Esophagus muscularis mucosa (tissue), 4 donors: ENCODE data around the gene PPTC7. TPM values are rescaled to one million over a fixed set of nuclear protein-coding genes. Genes with fewer than 3 reads are reported as not detected.
"Not testable (repeated sequence)": the region's sequence is repeated elsewhere in the genome, so short reads cannot be mapped to it uniquely, and the experiment has no call there.

ENCODE experiments used
- DNase-seq: peaks from one replicate; pipeline ENCODE4 v3.0.0-alpha.2; 2017; ENCODE audit errors: extremely low spot score
- H3K27ac ChIP-seq, 4 donors: fragments of 200-600 bp; sonication (generic); replicated peaks in 1 of 4; 1 replicate in 3 of 4; 2 replicates in 1 of 4; pipeline ENCODE4 v1.5.1; 2016 to 2019; ENCODE audit warnings: mild to moderate bottlenecking in 1 of 4
- H3K27me3 ChIP-seq, 4 donors: fragments of 200-600 bp; sonication (generic); one replicate each; pipeline versions ENCODE4 v1.5.1 to v1.6.0; 2016 to 2019
- H3K36me3 ChIP-seq, 4 donors: fragments of 200-600 bp; sonication (generic); one replicate each; pipeline ENCODE4 v1.5.1; 2016 to 2019
- H3K4me1 ChIP-seq, 4 donors: fragments of 200-600 bp; sonication (generic); one replicate each; pipeline ENCODE4 v1.5.1; 2016 to 2019
- H3K4me3 ChIP-seq, 4 donors: fragments of 200-600 bp; sonication (generic); 1 replicate in 2 of 4; 2 replicates in 2 of 4; pipeline ENCODE4 v1.5.1; 2016 to 2019; ENCODE audit warnings: mild to moderate bottlenecking in 4 of 4, moderate library complexity in 1 of 4
- H3K9me3 ChIP-seq, 4 donors: fragments of 200-600 bp; sonication (generic); 1 replicate in 3 of 4; 2 replicates in 1 of 4; pipeline ENCODE4 v1.5.1; 2016 to 2019
- EP300 ChIP-seq: sonication (generic); formaldehyde crosslinking; IDR thresholded peaks from one replicate; pipeline ENCODE4 v1.6.1; 2017; ENCODE audit warnings: antibody characterized with exemption
- POLR2A ChIP-seq: fragments of 450-650 bp; IDR thresholded peaks from one replicate; pipeline ENCODE4 v1.6.1; 2017; ENCODE audit warnings: antibody characterized with exemption, moderate library complexity, mild to moderate bottlenecking, low read depth
- POLR2AphosphoS5 ChIP-seq, 2 donors: sonication (generic); formaldehyde crosslinking; IDR thresholded peaks; one replicate each; pipeline ENCODE4 v1.6.1; 2017; ENCODE audit warnings: antibody characterized with exemption in 2 of 2
- WGBS: methylation state at CpG from one replicate; pipeline ENCODE4 v1.1.5; 2018; 5-methylcytosine and 5-hydroxymethylcytosine counted together
- intact Hi-C: fragments of 100-400 bp; cut with DNase I; formaldehyde crosslinking; loops from one replicate; pipeline ENCODE4 v1.15.1; 2023
- total RNA-seq, 4 donors: library from RNA; depleted of rRNA; stranded (reverse); fragments of >200 nt; gene quantifications; one replicate each; pipeline versions ENCODE4 v1.1.0 to v1.2.1, GENCODE V29; 2016
- TF ChIP-seq, protein P1 (sequence below), 3 experiments: fragments of 200-600 bp in 2 of 3; fragments of 450-650 bp in 1 of 3; sonication (generic) in 2 of 3; IDR thresholded peaks; one replicate each; pipeline ENCODE4 v1.5.1; 2017 to 2019; ENCODE audit warnings: antibody characterized with exemption in 3 of 3, mild to moderate bottlenecking in 2 of 3, moderate library complexity in 1 of 3

The PPTC7 gene
- total RNA-seq, 4 donors from 2014 or later = 36.6 to 55.6 (median 53.2) TPM

GRCh38 chr12:110606253-110606611 lies 23.1 kb upstream of the PPTC7 start:
- Histone ChIP-seq H3K36me3 (no peaks in the 10 kb centered on the region), H3K27ac (peak overlapping the region in 1 of 4 donors; percentile 20), H3K27me3 (no peaks in the 10 kb centered on the region), H3K9me3 (no peaks in the 10 kb centered on the region), H3K4me3 (peak overlapping the region in 1 of 4 donors; percentile 26), H3K4me1 (peaks cover 0 to 8% (median 0%) of the 10 kb centered on the region in 4 donors)
- intact Hi-C loops = no loop called here
- WGBS = 91% methylated on average over 8 of the region's 8 CpGs
- TF ChIP-seq POLR2AphosphoS5 (IDR thresholded peaks at IDR 0.05) = no peak
- TF ChIP-seq, protein P1, sequence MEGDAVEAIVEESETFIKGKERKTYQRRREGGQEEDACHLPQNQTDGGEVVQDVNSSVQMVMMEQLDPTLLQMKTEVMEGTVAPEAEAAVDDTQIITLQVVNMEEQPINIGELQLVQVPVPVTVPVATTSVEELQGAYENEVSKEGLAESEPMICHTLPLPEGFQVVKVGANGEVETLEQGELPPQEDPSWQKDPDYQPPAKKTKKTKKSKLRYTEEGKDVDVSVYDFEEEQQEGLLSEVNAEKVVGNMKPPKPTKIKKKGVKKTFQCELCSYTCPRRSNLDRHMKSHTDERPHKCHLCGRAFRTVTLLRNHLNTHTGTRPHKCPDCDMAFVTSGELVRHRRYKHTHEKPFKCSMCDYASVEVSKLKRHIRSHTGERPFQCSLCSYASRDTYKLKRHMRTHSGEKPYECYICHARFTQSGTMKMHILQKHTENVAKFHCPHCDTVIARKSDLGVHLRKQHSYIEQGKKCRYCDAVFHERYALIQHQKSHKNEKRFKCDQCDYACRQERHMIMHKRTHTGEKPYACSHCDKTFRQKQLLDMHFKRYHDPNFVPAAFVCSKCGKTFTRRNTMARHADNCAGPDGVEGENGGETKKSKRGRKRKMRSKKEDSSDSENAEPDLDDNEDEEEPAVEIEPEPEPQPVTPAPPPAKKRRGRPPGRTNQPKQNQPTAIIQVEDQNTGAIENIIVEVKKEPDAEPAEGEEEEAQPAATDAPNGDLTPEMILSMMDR (IDR thresholded peaks at IDR 0.05) = no peak
- no peak for TF ChIP-seq EP300
- no peak for TF ChIP-seq POLR2A
- DNase-seq = no peak

DNA sequence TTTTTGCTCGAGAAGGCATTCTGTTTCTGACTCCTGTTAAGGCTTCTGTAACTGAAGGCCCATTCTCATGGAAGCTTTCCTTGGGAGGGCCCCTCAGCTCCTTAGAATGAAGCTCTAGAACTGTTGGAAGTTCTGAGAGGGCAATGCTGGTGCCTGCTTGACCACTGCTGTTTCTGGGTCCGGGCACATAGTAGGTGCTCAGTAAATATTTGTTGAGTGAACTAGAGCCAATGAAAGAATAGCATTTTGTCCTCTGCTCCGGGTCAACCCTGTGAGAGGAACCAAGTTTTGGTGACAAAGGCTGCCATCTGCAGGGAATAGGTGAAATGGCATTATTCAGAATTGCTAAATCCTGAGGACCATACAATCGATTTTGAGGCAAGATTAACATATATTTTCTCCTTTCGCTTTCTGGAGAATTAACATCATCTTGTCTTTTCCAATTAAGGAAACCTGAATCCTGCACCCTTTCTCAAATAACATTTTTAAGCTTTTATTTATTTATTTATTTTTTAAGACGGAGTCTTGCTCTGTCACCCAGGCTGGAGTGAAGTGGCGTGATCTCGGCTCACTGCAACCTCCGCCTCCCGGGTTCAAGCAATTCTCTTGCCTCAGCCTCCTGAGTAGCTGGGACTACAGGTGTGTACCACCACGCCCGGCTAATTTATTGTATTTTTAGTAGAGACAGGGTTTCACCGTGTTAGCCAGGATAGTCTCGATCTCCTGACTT lies 19.1 kb upstream of the PPTC7 start:
- not testable (repeated sequence) for H3K27ac ChIP-seq, H3K4me3 ChIP-seq, DNase-seq, H3K9me3 ChIP-seq, H3K27me3 ChIP-seq, H3K36me3 ChIP-seq
- TF ChIP-seq, protein P1 (IDR thresholded peaks at IDR 0.05) = peak; percentile 70 to 81 (median 76)
- intact Hi-C loops = loop anchor here (5.0 kb wide), 2 partner anchors 95 to 135 kb away; partner anchors contain the start of genes FAM216A and GPN3
- H3K4me1 ChIP-seq = peaks cover 5 to 17% (median 7%) of the 10 kb centered on the region in 4 donors
- 60% methylated on average over 14 of the region's 14 CpGs for WGBS

- TF ChIP-seq EP300 (no peak), POLR2AphosphoS5 (IDR thresholded peaks at IDR 0.05) (no peak)
- TF ChIP-seq, protein P1 (IDR thresholded peaks at IDR 0.05) = peak; percentile 48 to 70 (median 53)
- Histone ChIP-seq H3K27ac (no peak overlapping the region), H3K4me1 (peaks cover 5 to 17% (median 7%) of the 10 kb centered on the region in 4 donors), H3K36me3 (no peaks in the 10 kb centered on the region), H3K9me3 (no peaks in the 10 kb centered on the region), H3K4me3 (no peak overlapping the region), H3K27me3 (no peaks in the 10 kb centered on the region)
- WGBS = 32% methylated on average over 4 of the region's 4 CpGs
- intact Hi-C loops = loop anchor here (1.0 to 5.0 kb wide), 3 partner anchors 88 to 133 kb away; partner anchors contain the start of genes FAM216A and GPN3
- no peak for DNase-seq
These were observed 17.1 kb upstream of the PPTC7 start for GRCh38 chr12:110600254-110600653.

DNA sequence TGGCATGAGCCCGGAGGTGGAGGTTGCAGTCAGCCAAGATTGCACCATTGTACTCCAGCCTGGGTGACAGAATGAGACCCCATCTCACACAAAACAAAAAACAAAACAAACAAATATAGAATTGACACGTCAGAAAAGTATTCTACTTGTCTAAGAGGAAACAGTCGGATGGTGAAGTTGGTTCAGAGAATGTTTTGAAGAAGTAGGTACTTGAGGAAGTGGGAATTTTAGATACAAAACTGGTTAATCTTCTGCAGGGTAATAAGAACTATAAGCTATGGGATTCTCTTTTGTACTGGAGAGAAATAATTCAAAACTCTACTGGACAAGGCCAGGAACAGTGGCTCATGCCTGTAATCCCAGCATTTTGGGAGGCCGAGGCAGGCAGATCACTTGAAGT lies 16.2 kb upstream of the PPTC7 start:
- no peak for TF ChIP-seq POLR2A
- TF ChIP-seq POLR2AphosphoS5 (IDR thresholded peaks at IDR 0.05) = no peak
- TF ChIP-seq EP300 = no peak
- TF ChIP-seq, protein P1 (IDR thresholded peaks at IDR 0.05) = no peak
- Histone ChIP-seq H3K27me3 (no peaks in the 10 kb centered on the region), H3K36me3 (no peaks in the 10 kb centered on the region), H3K4me1 (peaks cover 5 to 17% (median 7%) of the 10 kb centered on the region in 4 donors), H3K9me3 (no peaks in the 10 kb centered on the region), H3K4me3 (no peak overlapping the region), H3K27ac (no peak overlapping the region)
- intact Hi-C loops = no loop called here
- 77% methylated on average over 4 of the region's 4 CpGs for WGBS
- no peak for DNase-seq

- no peak for DNase-seq
- Histone ChIP-seq H3K9me3 (no peaks in the 10 kb centered on the region), H3K27ac (no peak overlapping the region), H3K27me3 (no peaks in the 10 kb centered on the region), H3K36me3 (no peaks in the 10 kb centered on the region), H3K4me3 (no peak overlapping the region), H3K4me1 (peaks cover 5 to 17% (median 7%) of the 10 kb centered on the region in 4 donors)
- TF ChIP-seq POLR2AphosphoS5 (IDR thresholded peaks at IDR 0.05) (no peak), EP300 (no peak), POLR2A (no peak)
- TF ChIP-seq, protein P1 (IDR thresholded peaks at IDR 0.05) = no peak
- intact Hi-C loops = no loop called here
- 67% methylated on average over 1 of the region's 1 CpG for WGBS
These were observed 14.8 kb upstream of the PPTC7 start for GRCh38 chr12:110597885-110598284.

GRCh38 chr12:110592919-110593318 lies 9.8 kb upstream of the PPTC7 start:
- DNase-seq, H3K36me3 ChIP-seq, H3K4me3 ChIP-seq, intact Hi-C loops, H3K9me3 ChIP-seq, H3K27me3 ChIP-seq, H3K27ac ChIP-seq: not testable (repeated sequence)
- WGBS = 91% methylated on average over 4 of the region's 4 CpGs
- peaks cover 10 to 21% (median 17%) of the 10 kb centered on the region in 4 donors for H3K4me1 ChIP-seq
